H9 (cell line): ENCODE results near the gene OR10G7. TPM values are rescaled to one million over a fixed set of nuclear protein-coding genes. Genes with fewer than 3 reads are reported as not detected.
A peak's percentile ranks its signal among the peaks of the same experiment; 100 is the strongest.

Source experiments
- DNase-seq: peaks from one replicate; pipeline ENCODE4 v3.0.0-alpha.2; 2017
- H2AFZ ChIP-seq: one replicate; pipeline ENCODE4 v1.6.1; 2013; ENCODE audit warnings: mild to moderate bottlenecking, low read length, control low read depth, moderate library complexity
- H2AK5ac ChIP-seq: 2 replicates; pipeline ENCODE4 v1.6.1; 2013; ENCODE audit warnings: low read length, control low read depth, mixed read lengths; ENCODE audit not compliant: insufficient read length
- H2BK120ac ChIP-seq: one replicate; pipeline ENCODE4 v1.6.1; 2013; ENCODE audit warnings: low read depth, mild to moderate bottlenecking, low read length, control low read depth, inconsistent platforms; ENCODE audit not compliant: poor library complexity, severe bottlenecking
- H2BK12ac ChIP-seq: 2 replicates; pipeline ENCODE4 v1.6.1; 2013; ENCODE audit warnings: low read length, control low read depth, mixed read lengths, low read depth; ENCODE audit not compliant: insufficient read length
- H2BK15ac ChIP-seq: 2 replicates; pipeline ENCODE4 v1.6.1; 2013; ENCODE audit warnings: low read depth, low read length, control low read depth
- H2BK20ac ChIP-seq: one replicate; pipeline ENCODE4 v1.6.1; 2013; ENCODE audit warnings: low read depth, mild to moderate bottlenecking, low read length, control low read depth, inconsistent platforms; ENCODE audit not compliant: poor library complexity, severe bottlenecking
- H2BK5ac ChIP-seq: 2 replicates; pipeline ENCODE4 v1.6.1; 2013; ENCODE audit warnings: low read length, control low read depth, mixed read lengths; ENCODE audit not compliant: insufficient read length
- H3K14ac ChIP-seq: 2 replicates; pipeline ENCODE4 v1.6.1; 2013; ENCODE audit warnings: low read length, control low read depth; ENCODE audit not compliant: insufficient read depth
- H3K18ac ChIP-seq: 2 replicates; pipeline ENCODE4 v1.6.1; 2013; ENCODE audit warnings: low read depth, mild to moderate bottlenecking, mixed read lengths, low read length, control low read depth; ENCODE audit not compliant: insufficient read length
- H3K23ac ChIP-seq: 2 replicates; pipeline ENCODE4 v1.6.1; 2013; ENCODE audit warnings: low read length, control low read depth, mixed read lengths, low read depth; ENCODE audit not compliant: insufficient read length
- H3K23me2 ChIP-seq: 2 replicates; pipeline ENCODE4 v1.6.1; 2013; ENCODE audit warnings: low read depth, mild to moderate bottlenecking, mixed read lengths, low read length, control low read depth; ENCODE audit not compliant: insufficient read length, poor library complexity, severe bottlenecking
- H3K27ac ChIP-seq: 2 replicates; pipeline ENCODE4 v1.5.1; 2013; ENCODE audit warnings: low read length, control low read depth, mixed read lengths, low read depth; ENCODE audit not compliant: insufficient read length
- H3K27me3 ChIP-seq: 2 replicates; pipeline ENCODE4 v1.6.1; 2013; ENCODE audit warnings: low read length, control low read depth, inconsistent platforms; ENCODE audit not compliant: insufficient read depth
- H3K4ac ChIP-seq: 2 replicates; pipeline ENCODE4 v1.6.1; 2013; ENCODE audit warnings: low read depth, mild to moderate bottlenecking, control low read depth, inconsistent platforms, low read length, moderate library complexity
- H3K4me1 ChIP-seq: 2 replicates; pipeline ENCODE4 v1.6.1; 2013; ENCODE audit warnings: low read length, control low read depth, inconsistent platforms; ENCODE audit not compliant: insufficient read depth
- H3K4me2 ChIP-seq: 2 replicates; pipeline ENCODE4 v1.6.1; 2013; ENCODE audit warnings: low read length, control low read depth, mixed read lengths; ENCODE audit not compliant: insufficient read length, insufficient read depth
- H3K56ac ChIP-seq: 2 replicates; pipeline ENCODE4 v1.6.1; 2013; ENCODE audit warnings: low read depth, mild to moderate bottlenecking, mixed read lengths, low read length, control low read depth; ENCODE audit not compliant: insufficient read length
- H3K79me1 ChIP-seq: 2 replicates; pipeline ENCODE4 v1.6.1; 2013; ENCODE audit warnings: low read depth, mild to moderate bottlenecking, moderate library complexity, low read length, control low read depth, inconsistent platforms; ENCODE audit not compliant: insufficient read depth, poor library complexity, severe bottlenecking
- H3K79me2 ChIP-seq: 2 replicates; pipeline ENCODE4 v1.6.1; 2013; ENCODE audit warnings: low read length, control low read depth, inconsistent platforms; ENCODE audit not compliant: insufficient read depth
- H3K9ac ChIP-seq: 2 replicates; pipeline ENCODE4 v1.6.1; 2013; ENCODE audit warnings: low read length, control low read depth, mixed read lengths; ENCODE audit not compliant: insufficient read length; ENCODE audit errors: extremely low read depth
- H3K9me3 ChIP-seq: one replicate; pipeline ENCODE4 v1.6.1; 2013; ENCODE audit warnings: low read depth, low read length, inconsistent platforms; ENCODE audit not compliant: control insufficient read depth
- H3T11ph ChIP-seq: one replicate; pipeline ENCODE4 v1.6.1; 2013; ENCODE audit warnings: mild to moderate bottlenecking, low read length, control low read depth, inconsistent platforms
- H4K20me1 ChIP-seq: one replicate; pipeline ENCODE4 v1.6.1; 2013; ENCODE audit not compliant: control insufficient read depth, insufficient read length, insufficient read depth
- H4K5ac ChIP-seq: 2 replicates; pipeline ENCODE4 v1.6.1; 2013; ENCODE audit warnings: low read depth, mild to moderate bottlenecking, mixed read lengths, low read length, control low read depth; ENCODE audit not compliant: insufficient read length
- H4K8ac ChIP-seq: replicated peaks from 2 replicates; pipeline ENCODE4 v1.6.1; 2013; ENCODE audit warnings: low read length, control low read depth, mixed read lengths, low read depth; ENCODE audit not compliant: insufficient read length
- H4K91ac ChIP-seq: 2 replicates; pipeline ENCODE4 v1.6.1; 2013; ENCODE audit warnings: low read depth, mild to moderate bottlenecking, moderate library complexity, mixed read lengths, low read length, control low read depth; ENCODE audit not compliant: insufficient read length
- H3K27ac Mint-ChIP-seq, 3 experiments: 2 replicates in 2 of 3; 3 replicates in 1 of 3; pipeline ENCODE4 v1.8.0; 2020 to 2021; ENCODE audit warnings: mixed read lengths in 3 of 3, mild to moderate bottlenecking in 1 of 3, moderate library complexity in 1 of 3
- H3K27me3 Mint-ChIP-seq: 2 replicates; pipeline ENCODE4 v1.8.0; 2021; ENCODE audit warnings: low read depth, mild to moderate bottlenecking, moderate library complexity, mixed read lengths
- H3K36me3 Mint-ChIP-seq, 3 experiments: 2 replicates in 2 of 3; 3 replicates in 1 of 3; pipeline ENCODE4 v1.8.0; 2020 to 2021; ENCODE audit warnings: low read depth in 3 of 3, mixed read lengths in 3 of 3; ENCODE audit not compliant: insufficient read depth in 1 of 3
- H3K4me1 Mint-ChIP-seq, 2 experiments: 2 replicates each; pipeline ENCODE4 v1.8.0; 2020; ENCODE audit warnings: mixed read lengths in 2 of 2
- H3K4me3 Mint-ChIP-seq, 2 experiments: 2 replicates in 1 of 2; 3 replicates in 1 of 2; pipeline ENCODE4 v1.8.0; 2020 to 2021; ENCODE audit warnings: mild to moderate bottlenecking in 2 of 2, mixed read lengths in 2 of 2, moderate library complexity in 1 of 2
- H3K9me3 Mint-ChIP-seq, 2 experiments: 2 replicates in 1 of 2; 3 replicates in 1 of 2; pipeline ENCODE4 v1.8.0; 2020; ENCODE audit warnings: mild to moderate bottlenecking in 2 of 2, mixed read lengths in 2 of 2, moderate library complexity in 1 of 2
- CTCF ChIP-seq: fragments of 200-600 bp; sonication (generic); conservative IDR thresholded peaks from 3 replicates; pipeline ENCODE4 v1.8.0; 2021; ENCODE audit warnings: antibody characterized with exemption, mild to moderate bottlenecking
- WGBS: extraction: QIAGEN DNeasy Blood & Tissue Kit; methylation state at CpG from one replicate; pipeline ENCODE4 v1.1.7; 2013; ENCODE audit warnings: missing lambda C conversion rate, low lambda C conversion rate, mixed read lengths; ENCODE audit not compliant: insufficient read length; ENCODE audit errors: extremely low coverage; 5-methylcytosine and 5-hydroxymethylcytosine counted together
- total RNA-seq: library from RNA; stranded (reverse); gene quantifications from 2 replicates; pipeline ENCODE4 v1.2.1, GENCODE V29; 2021

Gene OR10G7
- total RNA-seq, 1 experiment from 2014 or later = not detected

GRCh38 chr11:123995119-123995518 lies 46.0 kb downstream of the OR10G7 start, which contains the start of gene OR10G6:
Gene OR10G6 (minus strand): TSS chr11:123995161. CDS start chr11:123995161, 0 bp downstream.
- Histone ChIP-seq H3K27me3 (no peaks in the 10 kb centered on the region), H4K20me1 (no peaks in the 10 kb centered on the region), H2BK20ac (no peak within 1 kb of the TSS), H3K79me2 (no peaks in the 10 kb centered on the region), H3K4me2 (no peak within 1 kb of the TSS), H2BK15ac (no peak within 1 kb of the TSS), H2BK5ac (no peak within 1 kb of the TSS), H3K9me3 (no peaks in the 10 kb centered on the region), H3K9ac (no peak within 1 kb of the TSS), H4K5ac (no peak within 1 kb of the TSS), H3T11ph (no peak within 1 kb of the TSS), H3K4ac (no peak within 1 kb of the TSS), H3K27ac (no peak within 1 kb of the TSS), H2AFZ (no peak within 1 kb of the TSS), H4K8ac (no peak within 1 kb of the TSS), H2AK5ac (no peak within 1 kb of the TSS), H4K91ac (no peak within 1 kb of the TSS), H3K23ac (no peak within 1 kb of the TSS), H3K79me1 (no peaks in the 10 kb centered on the region), H3K23me2 (no peaks in the 10 kb centered on the region), H3K4me1 (no peaks in the 10 kb centered on the region), H2BK120ac (no peak within 1 kb of the TSS), H3K14ac (no peak within 1 kb of the TSS), H3K56ac (no peak within 1 kb of the TSS), H3K18ac (no peak within 1 kb of the TSS), H2BK12ac (no peak within 1 kb of the TSS)
- Mint-ChIP-seq H3K27me3 (no peaks in the 10 kb centered on the region), H3K36me3 (no peaks in the 10 kb centered on the region), H3K4me1 (peaks cover 0 to 4% of the 10 kb centered on the region in 2 experiments; a peak in 1 of 4 replicates), H3K4me3 (no peak within 1 kb of the TSS), H3K27ac (peak within 1 kb of the TSS in 1 of 3 experiments; percentile 38; a peak in 2 of 7 replicates), H3K9me3 (no peaks in the 10 kb centered on the region)
- WGBS = 100% methylated on average over 1 of the region's 1 CpG
- no peak for DNase-seq
- TF ChIP-seq CTCF = no peak

Other genes with a start within 250 kb of the OR10G7 start
- not detected in 2 replicates for gene OR6M1, start 235.0 kb downstream of the OR10G7 start, total RNA-seq
- gene TMEM225, start 155.7 kb downstream of the OR10G7 start, total RNA-seq = not detected in 2 replicates
- gene OR8D4, start 139.2 kb downstream of the OR10G7 start, total RNA-seq = not detected in 2 replicates
- gene OR4D5, start 101.7 kb downstream of the OR10G7 start, total RNA-seq = not detected in 2 replicates
- not detected in 2 replicates for gene OR6T1, start 97.5 kb downstream of the OR10G7 start, total RNA-seq
- not detected in 2 replicates for gene OR10S1, start 63.5 kb downstream of the OR10G7 start, total RNA-seq
- not detected in 2 replicates for gene OR10G6, start 46.2 kb downstream of the OR10G7 start, total RNA-seq
- gene OR10G4, start 28.3 kb downstream of the OR10G7 start, total RNA-seq = 0.07 TPM in 1 of 2 replicates, not detected in the other
- gene OR10G9, start 18.3 kb downstream of the OR10G7 start, total RNA-seq = not detected in 2 replicates
- gene OR10G8, start 14.5 kb downstream of the OR10G7 start, total RNA-seq = not detected in 2 replicates
- gene VWA5A, start 74.1 kb upstream of the OR10G7 start, total RNA-seq = 15.6 and 16.5 TPM in 2 replicates
- not detected in 2 replicates for gene OR10D3, start 142.0 kb upstream of the OR10G7 start, total RNA-seq
- not detected in 2 replicates for gene OR8G1, start 199.8 kb upstream of the OR10G7 start, total RNA-seq
- gene OR8G5, start 215.1 kb upstream of the OR10G7 start, total RNA-seq = not detected in 2 replicates